B cell (primary cell): ENCODE data around the gene LDHA. TPM values are rescaled to one million over a fixed set of nuclear protein-coding genes. Genes with fewer than 3 reads are reported as not detected.

Experiments used
- ATAC-seq: fragments of 200-7000 bp; cut with Tn5 transposase; one replicate; pipeline ENCODE4 v1.10.0; 2021; ENCODE audit warnings: low read depth, mild to moderate bottlenecking, moderate number of reproducible peaks, moderate library complexity
- CTCF ChIA-PET: fragments of 350-600 bp; sonication (Branson Sonifier 250); formaldehyde crosslinking; loops from one replicate; lab custom pipeline; 2021; ENCODE audit warnings: antibody characterized with exemption, inconsistent platforms; lab: Charles Lee
- POLR2A ChIA-PET: fragments of 350-600 bp; sonication (Branson Sonifier 250); formaldehyde crosslinking; loops from one replicate; lab custom pipeline; 2021; ENCODE audit warnings: antibody characterized with exemption; lab: Charles Lee
- DNase-seq: peaks from one replicate; pipeline ENCODE4 v3.0.0; 2013
- H2AFZ ChIP-seq: 2 replicates; pipeline ENCODE4 v1.6.1; 2012; ENCODE audit warnings: mild to moderate bottlenecking, low read depth, low read length; ENCODE audit not compliant: insufficient read depth, poor library complexity, severe bottlenecking
- H3K27ac ChIP-seq, 2 donors: 1 replicate in 1 of 2; 2 replicates in 1 of 2; pipeline ENCODE4 v1.5.1; 2012 to 2013; ENCODE audit warnings: low read length in 2 of 2, mild to moderate bottlenecking in 2 of 2, moderate library complexity in 1 of 2
- H3K27me3 ChIP-seq, 4 experiments: fragments of 200-600 bp in 1 of 4; sonication (generic) in 1 of 4; replicated peaks in 1 of 4; 1 replicate in 2 of 4; 2 replicates in 2 of 4; pipeline versions ENCODE4 v1.6.1 to v1.7.0; 2013 to 2016; ENCODE audit warnings: low read length in 3 of 4, mild to moderate bottlenecking in 2 of 4, mixed read lengths in 1 of 4, moderate library complexity in 1 of 4; ENCODE audit not compliant: insufficient read depth in 4 of 4, control insufficient read depth in 3 of 4; ENCODE audit errors: control extremely low read depth in 1 of 4
- H3K36me3 ChIP-seq, 2 experiments: replicated peaks in 1 of 2; 1 replicate in 1 of 2; 2 replicates in 1 of 2; pipeline versions ENCODE4 v1.6.1 to v1.7.1; 2013; ENCODE audit warnings: low read length in 1 of 2; ENCODE audit not compliant: insufficient read depth in 2 of 2, control insufficient read depth in 1 of 2; ENCODE audit errors: control extremely low read depth in 1 of 2, extremely low read depth in 1 of 2
- H3K4me1 ChIP-seq, 2 donors: fragments of 200-600 bp in 1 of 2; sonication (generic) in 1 of 2; 1 replicate in 1 of 2; 2 replicates in 1 of 2; pipeline versions ENCODE4 v1.5.1 to v1.6.1; 2013 to 2017; ENCODE audit warnings: low read length in 2 of 2; ENCODE audit not compliant: control insufficient read depth in 2 of 2, insufficient read depth in 2 of 2
- H3K4me2 ChIP-seq: replicated peaks from 2 replicates; pipeline ENCODE3; 2012; ENCODE audit warnings: mild to moderate bottlenecking, low read depth, low read length; ENCODE audit not compliant: poor library complexity, severe bottlenecking
- H3K4me3 ChIP-seq, 5 experiments: fragments of 200-600 bp in 1 of 5; sonication (generic) in 1 of 5; 1 replicate in 3 of 5; 2 replicates in 2 of 5; pipeline versions ENCODE4 v1.5.1 to v1.7.0; 2011 to 2016; ENCODE audit warnings: low read length in 4 of 5, mild to moderate bottlenecking in 4 of 5, low read depth in 2 of 5, control low read depth in 1 of 5, moderate library complexity in 1 of 5; ENCODE audit not compliant: insufficient read depth in 1 of 5; ENCODE audit errors: control extremely low read depth in 1 of 5, extremely low read depth in 1 of 5
- H3K79me2 ChIP-seq: fragments of 200-600 bp; sonication (generic); one replicate; pipeline ENCODE4 v1.6.0; 2016; ENCODE audit warnings: low read length; ENCODE audit not compliant: control insufficient read depth, insufficient read depth
- H3K9ac ChIP-seq: fragments of 200-600 bp; sonication (generic); 2 replicates; pipeline ENCODE4 v1.6.1; 2017; ENCODE audit warnings: mild to moderate bottlenecking, low read length, moderate library complexity
- H3K9me3 ChIP-seq, 3 donors: one replicate each; pipeline versions ENCODE4 v1.6.1 to v1.7.1; 2013; ENCODE audit warnings: low read length in 2 of 3; ENCODE audit not compliant: control insufficient read depth in 2 of 3, insufficient read depth in 1 of 3; ENCODE audit errors: control extremely low read depth in 1 of 3
- H4K20me1 ChIP-seq: 2 replicates; pipeline ENCODE4 v1.6.0; 2012; ENCODE audit warnings: mild to moderate bottlenecking, low read length; ENCODE audit not compliant: insufficient read depth, control insufficient read depth, poor library complexity, severe bottlenecking
- H3K27ac Mint-ChIP-seq: one replicate; pipeline ENCODE4 v1.8.0; 2021; ENCODE audit warnings: mixed read lengths
- H3K27me3 Mint-ChIP-seq: one replicate; pipeline ENCODE4 v1.8.0; 2021; ENCODE audit warnings: mixed read lengths
- H3K4me1 Mint-ChIP-seq: one replicate; pipeline ENCODE4 v1.8.0; 2021; ENCODE audit warnings: mixed read lengths
- H3K4me3 Mint-ChIP-seq: one replicate; pipeline ENCODE4 v1.8.0; 2021; ENCODE audit warnings: mixed read lengths
- H3K9me3 Mint-ChIP-seq: one replicate; pipeline ENCODE4 v1.8.0; 2022; ENCODE audit warnings: mixed read lengths; ENCODE audit not compliant: insufficient read depth
- CTCF ChIP-seq: fragments of 200-600 bp; IDR thresholded peaks from one replicate; pipeline ENCODE4 v1.8.0; 2022; ENCODE audit warnings: antibody characterized with exemption, mild to moderate bottlenecking
- EZH2 ChIP-seq: IDR thresholded peaks from 2 replicates; pipeline ENCODE4 v1.6.1; 2012; ENCODE audit warnings: borderline replicate concordance, low read depth, mild to moderate bottlenecking, moderate library complexity, low read length; ENCODE audit not compliant: insufficient read depth, poor library complexity, severe bottlenecking
- WGBS: methylation state at CpG from one replicate; pipeline ENCODE4 v1.1.5; 2013; ENCODE audit warnings: missing lambda C conversion rate; ENCODE audit not compliant: insufficient coverage; 5-methylcytosine and 5-hydroxymethylcytosine counted together
- intact Hi-C: fragments of 100-400 bp; cut with micrococcal nuclease; formaldehyde crosslinking; loops from one replicate; pipeline ENCODE4 v1.10.0; 2022
- polyA plus RNA-seq: library from polyadenylated mRNA; depleted of rRNA; stranded (reverse); fragments of >200 nt; gene quantifications from 2 replicates; pipeline ENCODE4 v1.2.3, GENCODE V29; 2012
- total RNA-seq, 2 donors: library from RNA; stranded (reverse); fragments of 120-200 nt in 1 of 2; gene quantifications; 1 replicate in 1 of 2; 2 replicates in 1 of 2; pipeline versions ENCODE4 v1.2.3 to v1.2.4, GENCODE V29; 2013 to 2022

Gene LDHA
- total and polyA plus RNA-seq, 2 donors (not counting 1 experiment from before 2014, with no cell fraction given), result 91.2 to 113 TPM

GRCh38 chr11:18379201-18379600, 15.2 kb upstream of the LDHA start:
- Mint-ChIP-seq H3K4me1 (peaks cover 14% of the 10 kb centered on the region), H3K4me3 (no peak overlapping the region), H3K27me3 (no peaks in the 10 kb centered on the region), H3K27ac (no peak overlapping the region), H3K9me3 (no peaks in the 10 kb centered on the region)
- Histone ChIP-seq H3K79me2 (no peaks in the 10 kb centered on the region), H3K4me2 (no peak overlapping the region), H2AFZ (no peak overlapping the region), H3K4me1 (peaks cover 13% of the 10 kb centered on the region in 2 donors), H4K20me1 (no peaks in the 10 kb centered on the region), H3K9me3 (no peaks in the 10 kb centered on the region), H3K27me3 (no peaks in the 10 kb centered on the region), H3K9ac (no peak overlapping the region), H3K4me3 (no peak overlapping the region), H3K36me3 (no peaks in the 10 kb centered on the region), H3K27ac (no peak overlapping the region)
- ATAC-seq, result no peak
- intact Hi-C loops, result no loop called here
- no peak for DNase-seq
- ChIA-PET CTCF (no interaction called here), POLR2A (no interaction called here)
- TF ChIP-seq CTCF, result no peak
- no peak for TF ChIP-seq EZH2
- 55% methylated on average over 2 of the region's 2 CpGs for whole genome bisulfite sequencing

- Histone ChIP-seq H3K9ac (no peak overlapping the region), H3K4me3 (no peak overlapping the region), H3K79me2 (no peaks in the 10 kb centered on the region), H3K4me1 (peaks cover 17 to 18% of the 10 kb centered on the region in 2 donors), H2AFZ (peak overlapping the region; percentile 96), H3K4me2 (peak overlapping the region; percentile 50), H3K9me3 (no peaks in the 10 kb centered on the region), H3K27me3 (no peaks in the 10 kb centered on the region), H3K36me3 (no peaks in the 10 kb centered on the region), H4K20me1 (no peaks in the 10 kb centered on the region), H3K27ac (peak overlapping the region; percentile 60 to 75)
- peak; percentile 19 for DNase-seq
- TF ChIP-seq CTCF (no peak), EZH2 (no peak)
- intact Hi-C loops, result loop anchor here (1.0 kb wide), 1 partner anchor 13 kb away; no protein-coding TSS in a partner anchor
- Mint-ChIP-seq H3K4me1 (peaks cover 15% of the 10 kb centered on the region), H3K4me3 (peak overlapping the region; percentile 37), H3K27ac (peak overlapping the region; percentile 94), H3K27me3 (no peaks in the 10 kb centered on the region), H3K9me3 (no peaks in the 10 kb centered on the region)
- ATAC-seq, result peak; percentile 86
- POLR2A ChIA-PET, result interaction anchor here (0.9 to 2.6 kb wide), 2 partner anchors 11 to 12 kb away, joined by 3 to 12 read pairs; partner anchors contain the start of gene LDHA
- CTCF ChIA-PET, result interaction anchor here (0.5 to 1.0 kb wide), 2 partner anchors 140 to 141 kb away, joined by 3 read pairs; no protein-coding TSS in a partner anchor
- WGBS, result 5% methylated on average over 6 of the region's 9 CpGs
Observed at GRCh38 chr11:18383388-18384156, 10.8 kb upstream of the LDHA start.
